K562 (cell line): ENCODE results near the gene ANKS3. TPM values are rescaled to one million over a fixed set of nuclear protein-coding genes. Genes with fewer than 3 reads are reported as not detected.

Experiments used
- ATAC-seq: fragments of 200-7000 bp; cut with Tn5 transposase; 3 replicates; pipeline ENCODE4 v1.9.1; 2020; ENCODE audit warnings: moderate library complexity
- BruUV-seq: library from RNA; stranded (reverse); fragments of 400-500 nt; replicated peaks from 2 replicates; lab custom pipeline; 2021; lab: Mats Ljungman, UMichigan
- CTCF ChIA-PET: fragments of 300-600 bp; formaldehyde crosslinking; extraction: SDS; loops from one replicate; lab custom pipeline; 2021; ENCODE audit warnings: low intra/inter-chr PET ratio; lab: Yijun Ruan, JAX
- POLR2A ChIA-PET: fragments of 300-600, 350-650 bp; sonication (Branson Sonifier 250); formaldehyde crosslinking; extraction: SDS; loops from one replicate; lab custom pipeline; 2021; ENCODE audit warnings: antibody characterized with exemption, inconsistent platforms; lab: Yijun Ruan, JAX
- DNase-seq, 4 experiments: peaks; one replicate each; pipeline versions ENCODE4 v3.0.0 to v3.0.0-alpha.2; 2011 to 2018; ENCODE audit warnings: low spot score in 3 of 4, mixed read lengths in 3 of 4; ENCODE audit errors: extremely low read depth in 1 of 4
- FAIRE-seq: peaks from 2 replicates; lab custom pipeline; 2011; peaks lifted over from hg19 to GRCh38; lab: Jason Lieb, UNC
- H2AFZ ChIP-seq: 2 replicates; pipeline ENCODE4 v1.6.0; 2011; ENCODE audit warnings: low read depth, low read length, control low read depth, inconsistent platforms
- H3K27ac ChIP-seq: fragments of 200-600 bp; 3 replicates; pipeline ENCODE4 v1.8.0; 2011; ENCODE audit warnings: low read depth, mild to moderate bottlenecking, control low read depth, inconsistent platforms, low read length, moderate library complexity, mixed read lengths; ENCODE audit errors: extremely low read depth
- H3K27me3 ChIP-seq, 2 experiments: fragments of 300-600 bp in 1 of 2; 2 replicates in 1 of 2; 3 replicates in 1 of 2; pipeline versions ENCODE4 v1.6.0 to v1.8.0; 2011; ENCODE audit warnings: inconsistent platforms in 2 of 2, low read length in 2 of 2, mild to moderate bottlenecking in 1 of 2, mixed read lengths in 1 of 2, moderate library complexity in 1 of 2; ENCODE audit not compliant: control insufficient read depth in 2 of 2, insufficient read depth in 2 of 2
- H3K36me3 ChIP-seq: fragments of 300-600 bp; 3 replicates; pipeline ENCODE4 v1.8.0; 2011; ENCODE audit warnings: mild to moderate bottlenecking, low read length, inconsistent platforms; ENCODE audit not compliant: control insufficient read depth, insufficient read depth
- H3K4me1 ChIP-seq, 2 experiments: fragments of 200-600 bp in 1 of 2; replicated peaks in 1 of 2; 2 replicates in 1 of 2; 3 replicates in 1 of 2; pipeline versions ENCODE4 v1.5.1 to v1.8.0; 2011; ENCODE audit warnings: inconsistent platforms in 2 of 2, low read length in 2 of 2, mild to moderate bottlenecking in 1 of 2, mixed read lengths in 1 of 2, moderate library complexity in 1 of 2; ENCODE audit not compliant: control insufficient read depth in 2 of 2, insufficient read depth in 2 of 2
- H3K4me2 ChIP-seq: 2 replicates; pipeline ENCODE4 v1.6.1; 2011; ENCODE audit warnings: low read length, control low read depth, inconsistent platforms, mixed read lengths; ENCODE audit not compliant: insufficient read depth
- H3K4me3 ChIP-seq: fragments of 200-600 bp; sonication (generic), shearing (Covaris generic); 2 replicates; pipeline ENCODE4 v1.5.1; 2016; ENCODE audit warnings: control low read depth, inconsistent platforms
- H3K79me2 ChIP-seq: fragments of 200-600 bp; 3 replicates; pipeline ENCODE4 v1.8.0; 2011; ENCODE audit warnings: low read length, inconsistent platforms; ENCODE audit not compliant: control insufficient read depth, insufficient read depth
- H3K9ac ChIP-seq, 2 experiments: 2 replicates each; pipeline versions ENCODE4 v1.6.0 to v1.6.1; 2011; ENCODE audit warnings: low read depth in 2 of 2, low read length in 2 of 2, control low read depth in 1 of 2, inconsistent platforms in 1 of 2, mild to moderate bottlenecking in 1 of 2, mixed read lengths in 1 of 2; ENCODE audit not compliant: insufficient read depth in 1 of 2
- H3K9me1 ChIP-seq: one replicate; pipeline ENCODE4 v1.6.0; 2011; ENCODE audit warnings: inconsistent platforms, mild to moderate bottlenecking, low read length, moderate library complexity; ENCODE audit not compliant: control insufficient read depth, insufficient read depth
- H3K9me3 ChIP-seq: replicated peaks from 2 replicates; pipeline ENCODE4 v1.5.1; 2011; ENCODE audit warnings: low read depth, low read length, inconsistent platforms; ENCODE audit not compliant: control insufficient read depth, insufficient read depth
- H4K20me1 ChIP-seq: replicated peaks from 2 replicates; pipeline ENCODE4 v1.6.1; 2011; ENCODE audit warnings: low read length, inconsistent platforms, mixed read lengths; ENCODE audit not compliant: control insufficient read depth, insufficient read depth
- BACH1 ChIP-seq: fragments of 200-800 bp; sonication (Bioruptor generic); IDR thresholded peaks from 2 replicates; pipeline ENCODE4 v1.6.1; 2016; ENCODE audit warnings: missing genetic modification characterization, missing compliant biosample characterization
- CHCHD3 ChIP-seq: fragments of 250-450 bp; sonication (Bioruptor Pico); IDR thresholded peaks from 2 replicates; pipeline ENCODE4 v2.1.2; 2022; ENCODE audit warnings: mild to moderate bottlenecking
- ESRRA ChIP-seq: fragments of 450-650 bp; IDR thresholded peaks from 2 replicates; pipeline ENCODE4 v1.6.1; 2014; ENCODE audit warnings: low read depth, mild to moderate bottlenecking, moderate library complexity, borderline replicate concordance
- ETV1 ChIP-seq: fragments of 450-650 bp; conservative IDR thresholded peaks from 2 replicates; pipeline ENCODE4 v1.6.1; 2016; ENCODE audit warnings: missing genetic modification characterization, control low read depth, low read depth, missing compliant biosample characterization
- FOXK1 ChIP-seq: sonication (generic); formaldehyde crosslinking; IDR thresholded peaks from 2 replicates; pipeline ENCODE4 v1.8.0; 2022; ENCODE audit warnings: missing genetic modification reagents, mild to moderate bottlenecking, borderline replicate concordance
- GTF2A2 ChIP-seq: IDR thresholded peaks from 2 replicates; pipeline ENCODE4 v1.6.1; 2016; ENCODE audit warnings: mild to moderate bottlenecking, missing genetic modification characterization, missing compliant biosample characterization
- GTF2F1 ChIP-seq: IDR thresholded peaks from 2 replicates; pipeline ENCODE4 v1.6.1; 2011; ENCODE audit warnings: low read depth, low read length, improper control_type of control experiment
- GTF3C2 ChIP-seq: IDR thresholded peaks from 3 replicates; pipeline ENCODE4 v1.6.1; 2011; ENCODE audit warnings: borderline replicate concordance, mild to moderate bottlenecking, moderate library complexity; ENCODE audit not compliant: insufficient read length; ENCODE audit errors: extremely low read depth
- HNRNPL ChIP-seq: fragments of 200-400 bp; formaldehyde crosslinking; IDR thresholded peaks from 2 replicates; pipeline ENCODE4 v1.6.1; 2017; ENCODE audit warnings: low read depth, mild to moderate bottlenecking, low read length
- HNRNPLL ChIP-seq: fragments of 200-400 bp; formaldehyde crosslinking; IDR thresholded peaks from 2 replicates; pipeline ENCODE4 v1.6.1; 2017; ENCODE audit warnings: low read length, low read depth, mild to moderate bottlenecking; ENCODE audit not compliant: poor library complexity, severe bottlenecking
- MAX ChIP-seq: sonication (generic); formaldehyde crosslinking; IDR thresholded peaks from 2 replicates; pipeline ENCODE4 v1.9.0; 2022; ENCODE audit warnings: mild to moderate bottlenecking, missing genetic modification reagents
- PRMT5 ChIP-seq: sonication (generic); formaldehyde crosslinking; IDR thresholded peaks from 2 replicates; pipeline ENCODE4 v1.5.0; 2020; ENCODE audit warnings: missing genetic modification reagents
- RAD21 ChIP-seq, 2 experiments: fragments of 250-450 bp in 1 of 2; fragments of 450-650 bp in 1 of 2; sonication (Bioruptor Pico) in 1 of 2; formaldehyde crosslinking in 1 of 2; IDR thresholded peaks in 1 of 2; conservative IDR thresholded peaks in 1 of 2; 2 replicates each; pipeline versions ENCODE4 v1.4.0 to v1.8.0; 2020 to 2022; ENCODE audit warnings: mild to moderate bottlenecking in 2 of 2, moderate library complexity in 1 of 2
- TRIM24 ChIP-seq, 2 experiments: fragments of 450-650 bp; IDR thresholded peaks; 2 replicates each; pipeline ENCODE4 v1.6.1; 2016
- ZBTB1 ChIP-seq: sonication (generic); formaldehyde crosslinking; IDR thresholded peaks from 2 replicates; pipeline ENCODE4 v1.8.1; 2023; ENCODE audit warnings: missing genetic modification reagents, low read depth, mild to moderate bottlenecking, borderline replicate concordance
- ZNF584 ChIP-seq: fragments of 200-800 bp; sonication (Bioruptor generic); IDR thresholded peaks from 2 replicates; pipeline ENCODE4 v1.6.1; 2016; ENCODE audit warnings: low read depth, mild to moderate bottlenecking, missing genetic modification characterization, missing compliant biosample characterization
- ZNF76 ChIP-seq: fragments of 250-450 bp; sonication (Bioruptor Pico); IDR thresholded peaks from 2 replicates; pipeline ENCODE4 v1.4.0; 2020; ENCODE audit warnings: mild to moderate bottlenecking, moderate library complexity, borderline replicate concordance
- WGBS: fragments of 100-300 bp; shearing (Covaris generic); methylation state at CpG from one replicate; pipeline ENCODE4 v1.1.6; 2016; ENCODE audit warnings: low coverage, mixed read lengths; ENCODE audit not compliant: insufficient coverage; ENCODE audit errors: missing lambda C conversion rate; 5-methylcytosine and 5-hydroxymethylcytosine counted together
- in situ Hi-C: fragments of 300-500 bp; cut with MboI; formaldehyde crosslinking; loops from 4 replicates; pipeline ENCODE4 v1.15.0; 2018; ENCODE audit warnings: inconsistent platforms, mixed read lengths
- intact Hi-C: fragments of 100-400 bp; cut with micrococcal nuclease; formaldehyde crosslinking; loops from 2 replicates; pipeline ENCODE4 v1.14.2; 2022
- polyA plus RNA-seq, 8 experiments: library from polyadenylated mRNA; depleted of rRNA in 4 of 8; stranded (reverse) in 5 of 8; unstranded in 3 of 8; fragments of >200 nt; fragmentation: Nextera tagmentation in 2 of 8; fragmentation: Illumina TruSeq in 1 of 8; extraction: Ambion mirVana in 2 of 8; extraction: Trizol in 1 of 8; gene quantifications; 2 replicates each; pipeline versions ENCODE4 v1.2.1 to v1.2.3, GENCODE V29; 2011 to 2014; ENCODE audit warnings: inconsistent platforms in 1 of 8, missing spikeins in 1 of 8
- total RNA-seq, 7 experiments: library from RNA; depleted of rRNA in 6 of 7; stranded (reverse); fragments of >200 nt in 6 of 7; fragmentation: Illumina TruSeq in 2 of 7; extraction: Trizol in 2 of 7; gene quantifications; 2 replicates each; pipeline versions ENCODE4 v1.2.1 to v1.2.3, GENCODE V29; 2011 to 2021; ENCODE audit warnings: low replicate concordance in 1 of 7

Gene ANKS3
- total and polyA plus RNA-seq, 9 of the 15 experiments (the other 6 are each of a cell fraction or from before 2014, with no cell fraction given): 0.43 to 25.7 (median 14.8) TPM

- TF ChIP-seq ESRRA (no peak), GTF2A2 (no peak), ZBTB1 (no peak), ETV1 (tag) (no peak), GTF2F1 (no peak), FOXK1 (no peak), RAD21 (CRISPR knock-in tag; conservative IDR thresholded peaks at IDR 0.05 in 1 of 2, IDR thresholded peaks at IDR 0.05 in 1 of 2) (no peak), HNRNPL (no peak), ZNF76 (CRISPR knock-in tag) (no peak), TRIM24 (IDR thresholded peaks at IDR 0.05) (no peak), BACH1 (tag) (no peak), CHCHD3 (no peak)
Measured at GRCh38 chr16:4714996-4715395, 19.1 kb downstream of the ANKS3 start (continued).

GRCh38 chr16:4713663-4714501 is 20.2 kb downstream of the ANKS3 start:
- Histone ChIP-seq H2AFZ (no peak overlapping the region), H3K36me3 (peaks cover 64% of the 10 kb centered on the region), H3K9me1 (no peaks in the 10 kb centered on the region), H3K4me2 (no peak overlapping the region), H3K4me3 (no peak overlapping the region), H3K79me2 (no peaks in the 10 kb centered on the region), H4K20me1 (no peaks in the 10 kb centered on the region), H3K27me3 (no peaks in the 10 kb centered on the region), H3K9ac (no peak overlapping the region), H3K27ac (no peak overlapping the region), H3K4me1 (no peaks in the 10 kb centered on the region), H3K9me3 (no peaks in the 10 kb centered on the region)
- FAIRE-seq (no peak), DNase-seq (no peak), ATAC-seq (no peak)
- WGBS: 91% methylated on average over 18 of the region's 18 CpGs
- intact Hi-C loops: no loop called here
- no TSS peak for BruUV-seq
- CTCF ChIA-PET: interaction anchor here (0.5 kb wide), 1 partner anchor 57 kb away, joined by 4 read pairs; no protein-coding TSS in a partner anchor
- in situ Hi-C loops: no loop called here
- POLR2A ChIA-PET: interaction anchor here (0.6 kb wide), 1 partner anchor 10 kb away, joined by 3 read pairs; no protein-coding TSS in a partner anchor
- TF ChIP-seq PRMT5 (CRISPR knock-in tag): no peak
- no peak for TF ChIP-seq ZNF584
- no peak for TF ChIP-seq GTF3C2
- no peak for TF ChIP-seq MAX
- no peak for TF ChIP-seq HNRNPLL
